Measurements from ENCODE around the gene SIRPB1. TPM values are rescaled to one million over a fixed set of nuclear protein-coding genes. Genes with fewer than 3 reads are reported as not detected.

Gene SIRPB1
- total RNA-seq, 4 donors from 2014 or later: under 0.01 to 4.0 (median 3.1) TPM

DNA sequence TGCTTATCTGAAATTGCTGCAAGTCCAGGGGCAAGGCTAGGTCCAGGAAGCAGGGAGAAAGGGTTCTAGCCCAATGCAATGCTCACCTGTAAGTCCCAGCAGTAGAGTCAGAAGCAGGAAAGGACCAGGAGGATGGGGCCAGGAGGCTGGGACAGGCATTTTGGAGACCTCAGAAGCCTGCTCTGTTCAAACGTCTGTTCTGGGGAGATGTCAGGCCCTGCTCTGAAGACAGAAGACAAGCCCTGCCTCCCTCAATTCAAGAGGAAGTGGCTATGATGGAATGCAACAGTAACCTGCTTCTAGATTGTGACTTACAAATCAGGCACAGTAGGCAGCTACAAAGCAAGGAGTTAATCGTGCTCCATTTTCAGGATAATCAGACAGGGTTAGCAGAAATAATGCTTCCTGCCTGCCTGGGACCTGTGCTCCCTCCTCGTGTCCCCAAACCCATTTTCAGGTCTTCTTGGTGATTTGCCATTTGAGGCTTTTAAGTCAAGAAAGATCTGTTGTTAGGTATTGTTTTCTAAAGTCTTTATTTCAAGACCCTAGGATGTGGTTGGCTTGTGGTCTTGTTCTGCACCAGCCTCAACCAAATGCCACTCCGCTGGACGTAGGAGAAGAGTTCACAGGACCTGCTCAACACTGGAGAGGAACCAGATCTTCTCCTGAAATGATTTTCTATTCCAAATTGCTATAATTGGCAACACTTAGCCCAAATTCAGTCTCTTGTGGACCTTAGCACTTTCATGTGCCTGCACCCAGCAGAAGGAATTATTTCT is 37.9 kb upstream of the SIRPB1 start, which contains the start of gene SIRPG:
Gene SIRPG, minus strand, starts transcription at position 224 of the 779 bp plus-strand sequence. Its CDS starts 65 bp downstream, at position 159.
- WGBS: 68% methylated on average over 5 of the region's 5 CpGs
- Histone ChIP-seq H3K4me1 (no peaks in the 10 kb centered on the region), H3K4me3 (no peak within 1 kb of the TSS), H3K9me3 (no peaks in the 10 kb centered on the region), H3K27me3 (no peaks in the 10 kb centered on the region), H3K27ac (replicated peaks in 1 of 4) (no peak within 1 kb of the TSS), H3K36me3 (no peaks in the 10 kb centered on the region)
- intact Hi-C loops (cut with DNase I): no loop called here
- peak; percentile 74 for DNase-seq (ENCODE audit: extremely low spot score)
- no peak for TF ChIP-seq EP300 (IDR thresholded peaks at IDR 0.05)
- no peak for TF ChIP-seq CTCF (IDR thresholded peaks at IDR 0.05)
- TF ChIP-seq POLR2A (IDR thresholded peaks at IDR 0.05; ENCODE audit: low read depth): no peak
- no peak for TF ChIP-seq POLR2AphosphoS5 (IDR thresholded peaks at IDR 0.05)

GRCh38 chr20:1656844-1657243 is 37.0 kb upstream of the SIRPB1 start:
- Histone ChIP-seq H3K27ac (replicated peaks in 1 of 4) (no peak overlapping the region), H3K36me3 (no peaks in the 10 kb centered on the region), H3K4me1 (no peaks in the 10 kb centered on the region), H3K4me3 (no peak overlapping the region), H3K27me3 (no peaks in the 10 kb centered on the region), H3K9me3 (no peaks in the 10 kb centered on the region)
- WGBS: 80% methylated on average over 5 of the region's 5 CpGs
- TF ChIP-seq POLR2AphosphoS5 (IDR thresholded peaks at IDR 0.05): no peak
- no peak for TF ChIP-seq CTCF (IDR thresholded peaks at IDR 0.05)
- TF ChIP-seq EP300 (IDR thresholded peaks at IDR 0.05): no peak
- no peak for TF ChIP-seq POLR2A (IDR thresholded peaks at IDR 0.05; ENCODE audit: low read depth)
- no peak for DNase-seq (ENCODE audit: extremely low spot score)
- intact Hi-C loops (cut with DNase I): no loop called here

GRCh38 chr20:1654996-1655395 is 35.2 kb upstream of the SIRPB1 start:
- intact Hi-C loops (cut with DNase I): no loop called here
- no peaks in the 10 kb centered on the region for H3K36me3 ChIP-seq
- no peaks in the 10 kb centered on the region for H3K4me1 ChIP-seq
- DNase-seq (ENCODE audit: extremely low spot score): no peak
- no peaks in the 10 kb centered on the region for H3K9me3 ChIP-seq
- no peak overlapping the region for H3K27ac ChIP-seq (replicated peaks in 1 of 4)
- TF ChIP-seq POLR2AphosphoS5 (IDR thresholded peaks at IDR 0.05) (no peak), CTCF (IDR thresholded peaks at IDR 0.05) (no peak), POLR2A (IDR thresholded peaks at IDR 0.05; ENCODE audit: low read depth) (no peak), EP300 (IDR thresholded peaks at IDR 0.05) (no peak)
- H3K27me3 ChIP-seq: no peaks in the 10 kb centered on the region
- H3K4me3 ChIP-seq: no peak overlapping the region

DNA sequence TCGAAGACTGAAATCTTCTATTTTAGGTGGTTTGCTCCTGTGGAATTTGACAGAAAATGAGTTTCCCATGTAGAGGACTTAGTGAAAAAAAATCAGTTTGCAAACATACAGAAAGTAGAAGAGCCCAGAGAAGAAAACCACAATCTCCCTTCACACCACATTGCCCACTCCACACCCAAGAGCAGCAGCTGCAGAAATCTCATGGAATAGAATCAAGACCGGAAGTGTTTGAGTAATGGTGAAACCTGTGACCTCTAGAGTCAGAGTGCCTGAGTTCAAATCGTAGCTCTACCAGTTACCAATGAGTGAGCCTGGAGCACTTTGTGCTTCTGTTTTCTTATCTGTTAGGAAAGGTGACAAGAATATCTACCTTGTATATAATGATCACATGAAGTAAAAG is 33.2 kb upstream of the SIRPB1 start:
- 57% methylated on average over 3 of the region's 3 CpGs for WGBS

More for the DNA sequence above, 33.2 kb upstream of the SIRPB1 start:
- no peak for DNase-seq (ENCODE audit: extremely low spot score)
- TF ChIP-seq EP300 (IDR thresholded peaks at IDR 0.05) (no peak), POLR2A (IDR thresholded peaks at IDR 0.05; ENCODE audit: low read depth) (no peak), POLR2AphosphoS5 (IDR thresholded peaks at IDR 0.05) (no peak), CTCF (IDR thresholded peaks at IDR 0.05) (no peak)
- no peaks in the 10 kb centered on the region for H3K36me3 ChIP-seq
- H3K27me3 ChIP-seq: no peaks in the 10 kb centered on the region
- H3K27ac ChIP-seq (replicated peaks in 1 of 4): no peak overlapping the region
- no peak overlapping the region for H3K4me3 ChIP-seq
- no peaks in the 10 kb centered on the region for H3K4me1 ChIP-seq
- intact Hi-C loops (cut with DNase I): no loop called here
- no peaks in the 10 kb centered on the region for H3K9me3 ChIP-seq

Data from esophagus muscularis mucosa (tissue), 4 donors.